HEK293 (cell line): ENCODE measurements around the gene ATP2C1.

ENCODE experiments used
- KLF9 ChIP-seq: fragments of 450-650 bp; formaldehyde crosslinking; IDR thresholded peaks from 2 replicates; pipeline ENCODE4 v1.5.1; 2016; ENCODE audit warnings: missing biosample characterization, missing genetic modification characterization, low read depth
- RBAK ChIP-seq: fragments of 450-650 bp; formaldehyde crosslinking; IDR thresholded peaks from 2 replicates; pipeline ENCODE4 v1.5.1; 2016; ENCODE audit warnings: missing biosample characterization, missing genetic modification characterization
- SP2 ChIP-seq: fragments of 450-650 bp; formaldehyde crosslinking; IDR thresholded peaks from 2 replicates; pipeline ENCODE4 v1.5.1; 2016; ENCODE audit warnings: missing biosample characterization, missing genetic modification characterization
- ZBTB48 ChIP-seq: fragments of 450-650 bp; formaldehyde crosslinking; IDR thresholded peaks from 2 replicates; pipeline ENCODE4 v1.5.1; 2016; ENCODE audit warnings: missing biosample characterization, missing genetic modification characterization
- ZNF266 ChIP-seq: fragments of 450-650 bp; formaldehyde crosslinking; IDR thresholded peaks from 2 replicates; pipeline ENCODE4 v1.5.1; 2016; ENCODE audit warnings: missing biosample characterization, missing genetic modification characterization, low read depth
- ZNF530 ChIP-seq: fragments of 450-650 bp; formaldehyde crosslinking; IDR thresholded peaks from 2 replicates; pipeline ENCODE4 v1.5.1; 2016; ENCODE audit warnings: low read depth, missing biosample characterization, missing genetic modification characterization
- ZNF600 ChIP-seq: fragments of 450-650 bp; formaldehyde crosslinking; IDR thresholded peaks from 2 replicates; pipeline ENCODE4 v1.5.1; 2016; ENCODE audit warnings: missing biosample characterization, missing genetic modification characterization
- ZNF837 ChIP-seq: fragments of 450-650 bp; formaldehyde crosslinking; IDR thresholded peaks from 2 replicates; pipeline ENCODE4 v1.5.1; 2016; ENCODE audit warnings: missing biosample characterization, missing genetic modification characterization
- TF ChIP-seq, protein P1 (sequence below): fragments of 450-650 bp; formaldehyde crosslinking; IDR thresholded peaks from 2 replicates; pipeline ENCODE4 v1.5.1; 2016; ENCODE audit warnings: missing biosample characterization, missing genetic modification characterization
- TF ChIP-seq, protein P2 (sequence below): fragments of 450-650 bp; formaldehyde crosslinking; IDR thresholded peaks from 2 replicates; pipeline ENCODE4 v1.5.1; 2017; ENCODE audit warnings: missing biosample characterization, missing genetic modification characterization

DNA sequence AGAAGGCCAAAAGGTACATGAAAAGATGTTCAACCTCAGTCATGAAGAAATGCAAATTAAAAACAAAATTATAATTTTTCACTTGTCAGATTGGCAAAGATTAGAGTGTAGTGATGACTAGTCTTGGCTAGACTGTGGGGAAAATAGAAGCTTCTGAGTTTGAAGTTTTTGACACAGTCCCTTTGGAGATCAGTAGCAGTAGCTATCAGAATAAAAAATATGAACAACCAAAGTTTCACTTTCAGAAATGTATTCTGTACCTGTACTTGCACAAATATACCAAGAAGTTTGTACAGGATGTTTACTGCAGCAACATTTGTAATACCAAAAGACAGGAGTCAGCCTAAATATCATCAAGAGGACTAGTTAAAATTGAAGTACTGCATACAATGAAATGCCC is 14.1 kb downstream of the ATP2C1 start:
- TF ChIP-seq ZBTB48: no peak
- TF ChIP-seq ZNF837: no peak
- TF ChIP-seq KLF9: no peak
- TF ChIP-seq, protein P1, sequence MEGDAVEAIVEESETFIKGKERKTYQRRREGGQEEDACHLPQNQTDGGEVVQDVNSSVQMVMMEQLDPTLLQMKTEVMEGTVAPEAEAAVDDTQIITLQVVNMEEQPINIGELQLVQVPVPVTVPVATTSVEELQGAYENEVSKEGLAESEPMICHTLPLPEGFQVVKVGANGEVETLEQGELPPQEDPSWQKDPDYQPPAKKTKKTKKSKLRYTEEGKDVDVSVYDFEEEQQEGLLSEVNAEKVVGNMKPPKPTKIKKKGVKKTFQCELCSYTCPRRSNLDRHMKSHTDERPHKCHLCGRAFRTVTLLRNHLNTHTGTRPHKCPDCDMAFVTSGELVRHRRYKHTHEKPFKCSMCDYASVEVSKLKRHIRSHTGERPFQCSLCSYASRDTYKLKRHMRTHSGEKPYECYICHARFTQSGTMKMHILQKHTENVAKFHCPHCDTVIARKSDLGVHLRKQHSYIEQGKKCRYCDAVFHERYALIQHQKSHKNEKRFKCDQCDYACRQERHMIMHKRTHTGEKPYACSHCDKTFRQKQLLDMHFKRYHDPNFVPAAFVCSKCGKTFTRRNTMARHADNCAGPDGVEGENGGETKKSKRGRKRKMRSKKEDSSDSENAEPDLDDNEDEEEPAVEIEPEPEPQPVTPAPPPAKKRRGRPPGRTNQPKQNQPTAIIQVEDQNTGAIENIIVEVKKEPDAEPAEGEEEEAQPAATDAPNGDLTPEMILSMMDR (tag by site-specific recombination): no peak
- no peak for TF ChIP-seq ZNF530 (tag by site-specific recombination)
- TF ChIP-seq SP2 (tag by site-specific recombination): no peak
- TF ChIP-seq ZNF266 (tag by site-specific recombination): no peak
- TF ChIP-seq RBAK: no peak
- TF ChIP-seq, protein P2, sequence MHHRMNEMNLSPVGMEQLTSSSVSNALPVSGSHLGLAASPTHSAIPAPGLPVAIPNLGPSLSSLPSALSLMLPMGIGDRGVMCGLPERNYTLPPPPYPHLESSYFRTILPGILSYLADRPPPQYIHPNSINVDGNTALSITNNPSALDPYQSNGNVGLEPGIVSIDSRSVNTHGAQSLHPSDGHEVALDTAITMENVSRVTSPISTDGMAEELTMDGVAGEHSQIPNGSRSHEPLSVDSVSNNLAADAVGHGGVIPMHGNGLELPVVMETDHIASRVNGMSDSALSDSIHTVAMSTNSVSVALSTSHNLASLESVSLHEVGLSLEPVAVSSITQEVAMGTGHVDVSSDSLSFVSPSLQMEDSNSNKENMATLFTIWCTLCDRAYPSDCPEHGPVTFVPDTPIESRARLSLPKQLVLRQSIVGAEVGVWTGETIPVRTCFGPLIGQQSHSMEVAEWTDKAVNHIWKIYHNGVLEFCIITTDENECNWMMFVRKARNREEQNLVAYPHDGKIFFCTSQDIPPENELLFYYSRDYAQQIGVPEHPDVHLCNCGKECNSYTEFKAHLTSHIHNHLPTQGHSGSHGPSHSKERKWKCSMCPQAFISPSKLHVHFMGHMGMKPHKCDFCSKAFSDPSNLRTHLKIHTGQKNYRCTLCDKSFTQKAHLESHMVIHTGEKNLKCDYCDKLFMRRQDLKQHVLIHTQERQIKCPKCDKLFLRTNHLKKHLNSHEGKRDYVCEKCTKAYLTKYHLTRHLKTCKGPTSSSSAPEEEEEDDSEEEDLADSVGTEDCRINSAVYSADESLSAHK: no peak
- TF ChIP-seq ZNF600: no peak
